H9 (cell line): ENCODE data around the gene GALNT9. TPM values are rescaled to one million over a fixed set of nuclear protein-coding genes. Genes with fewer than 3 reads are reported as not detected.

Source experiments
- DNase-seq: peaks from one replicate; pipeline ENCODE4 v3.0.0-alpha.2; 2017
- H2AFZ ChIP-seq: one replicate; pipeline ENCODE4 v1.6.1; 2013; ENCODE audit warnings: mild to moderate bottlenecking, low read length, control low read depth, moderate library complexity
- H2AK5ac ChIP-seq: 2 replicates; pipeline ENCODE4 v1.6.1; 2013; ENCODE audit warnings: low read length, control low read depth, mixed read lengths; ENCODE audit not compliant: insufficient read length
- H2BK120ac ChIP-seq: one replicate; pipeline ENCODE4 v1.6.1; 2013; ENCODE audit warnings: low read depth, mild to moderate bottlenecking, low read length, control low read depth, inconsistent platforms; ENCODE audit not compliant: poor library complexity, severe bottlenecking
- H2BK12ac ChIP-seq: 2 replicates; pipeline ENCODE4 v1.6.1; 2013; ENCODE audit warnings: low read length, control low read depth, mixed read lengths, low read depth; ENCODE audit not compliant: insufficient read length
- H2BK15ac ChIP-seq: 2 replicates; pipeline ENCODE4 v1.6.1; 2013; ENCODE audit warnings: low read depth, low read length, control low read depth
- H2BK20ac ChIP-seq: one replicate; pipeline ENCODE4 v1.6.1; 2013; ENCODE audit warnings: low read depth, mild to moderate bottlenecking, low read length, control low read depth, inconsistent platforms; ENCODE audit not compliant: poor library complexity, severe bottlenecking
- H2BK5ac ChIP-seq: 2 replicates; pipeline ENCODE4 v1.6.1; 2013; ENCODE audit warnings: low read length, control low read depth, mixed read lengths; ENCODE audit not compliant: insufficient read length
- H3K14ac ChIP-seq: 2 replicates; pipeline ENCODE4 v1.6.1; 2013; ENCODE audit warnings: low read length, control low read depth; ENCODE audit not compliant: insufficient read depth
- H3K18ac ChIP-seq: 2 replicates; pipeline ENCODE4 v1.6.1; 2013; ENCODE audit warnings: low read depth, mild to moderate bottlenecking, mixed read lengths, low read length, control low read depth; ENCODE audit not compliant: insufficient read length
- H3K23ac ChIP-seq: 2 replicates; pipeline ENCODE4 v1.6.1; 2013; ENCODE audit warnings: low read length, control low read depth, mixed read lengths, low read depth; ENCODE audit not compliant: insufficient read length
- H3K23me2 ChIP-seq: 2 replicates; pipeline ENCODE4 v1.6.1; 2013; ENCODE audit warnings: low read depth, mild to moderate bottlenecking, mixed read lengths, low read length, control low read depth; ENCODE audit not compliant: insufficient read length, poor library complexity, severe bottlenecking
- H3K27ac ChIP-seq: 2 replicates; pipeline ENCODE4 v1.5.1; 2013; ENCODE audit warnings: low read length, control low read depth, mixed read lengths, low read depth; ENCODE audit not compliant: insufficient read length
- H3K27me3 ChIP-seq: 2 replicates; pipeline ENCODE4 v1.6.1; 2013; ENCODE audit warnings: low read length, control low read depth, inconsistent platforms; ENCODE audit not compliant: insufficient read depth
- H3K4ac ChIP-seq: 2 replicates; pipeline ENCODE4 v1.6.1; 2013; ENCODE audit warnings: low read depth, mild to moderate bottlenecking, control low read depth, inconsistent platforms, low read length, moderate library complexity
- H3K4me1 ChIP-seq: 2 replicates; pipeline ENCODE4 v1.6.1; 2013; ENCODE audit warnings: low read length, control low read depth, inconsistent platforms; ENCODE audit not compliant: insufficient read depth
- H3K4me2 ChIP-seq: 2 replicates; pipeline ENCODE4 v1.6.1; 2013; ENCODE audit warnings: low read length, control low read depth, mixed read lengths; ENCODE audit not compliant: insufficient read length, insufficient read depth
- H3K56ac ChIP-seq: 2 replicates; pipeline ENCODE4 v1.6.1; 2013; ENCODE audit warnings: low read depth, mild to moderate bottlenecking, mixed read lengths, low read length, control low read depth; ENCODE audit not compliant: insufficient read length
- H3K79me1 ChIP-seq: 2 replicates; pipeline ENCODE4 v1.6.1; 2013; ENCODE audit warnings: low read depth, mild to moderate bottlenecking, moderate library complexity, low read length, control low read depth, inconsistent platforms; ENCODE audit not compliant: insufficient read depth, poor library complexity, severe bottlenecking
- H3K79me2 ChIP-seq: 2 replicates; pipeline ENCODE4 v1.6.1; 2013; ENCODE audit warnings: low read length, control low read depth, inconsistent platforms; ENCODE audit not compliant: insufficient read depth
- H3K9ac ChIP-seq: 2 replicates; pipeline ENCODE4 v1.6.1; 2013; ENCODE audit warnings: low read length, control low read depth, mixed read lengths; ENCODE audit not compliant: insufficient read length; ENCODE audit errors: extremely low read depth
- H3K9me3 ChIP-seq: one replicate; pipeline ENCODE4 v1.6.1; 2013; ENCODE audit warnings: low read depth, low read length, inconsistent platforms; ENCODE audit not compliant: control insufficient read depth
- H3T11ph ChIP-seq: one replicate; pipeline ENCODE4 v1.6.1; 2013; ENCODE audit warnings: mild to moderate bottlenecking, low read length, control low read depth, inconsistent platforms
- H4K20me1 ChIP-seq: one replicate; pipeline ENCODE4 v1.6.1; 2013; ENCODE audit not compliant: control insufficient read depth, insufficient read length, insufficient read depth
- H4K5ac ChIP-seq: 2 replicates; pipeline ENCODE4 v1.6.1; 2013; ENCODE audit warnings: low read depth, mild to moderate bottlenecking, mixed read lengths, low read length, control low read depth; ENCODE audit not compliant: insufficient read length
- H4K8ac ChIP-seq: replicated peaks from 2 replicates; pipeline ENCODE4 v1.6.1; 2013; ENCODE audit warnings: low read length, control low read depth, mixed read lengths, low read depth; ENCODE audit not compliant: insufficient read length
- H4K91ac ChIP-seq: 2 replicates; pipeline ENCODE4 v1.6.1; 2013; ENCODE audit warnings: low read depth, mild to moderate bottlenecking, moderate library complexity, mixed read lengths, low read length, control low read depth; ENCODE audit not compliant: insufficient read length
- H3K27ac Mint-ChIP-seq, 3 experiments: 2 replicates in 2 of 3; 3 replicates in 1 of 3; pipeline ENCODE4 v1.8.0; 2020 to 2021; ENCODE audit warnings: mixed read lengths in 3 of 3, mild to moderate bottlenecking in 1 of 3, moderate library complexity in 1 of 3
- H3K27me3 Mint-ChIP-seq: 2 replicates; pipeline ENCODE4 v1.8.0; 2021; ENCODE audit warnings: low read depth, mild to moderate bottlenecking, moderate library complexity, mixed read lengths
- H3K36me3 Mint-ChIP-seq, 3 experiments: 2 replicates in 2 of 3; 3 replicates in 1 of 3; pipeline ENCODE4 v1.8.0; 2020 to 2021; ENCODE audit warnings: low read depth in 3 of 3, mixed read lengths in 3 of 3; ENCODE audit not compliant: insufficient read depth in 1 of 3
- H3K4me1 Mint-ChIP-seq, 2 experiments: 2 replicates each; pipeline ENCODE4 v1.8.0; 2020; ENCODE audit warnings: mixed read lengths in 2 of 2
- H3K4me3 Mint-ChIP-seq, 2 experiments: 2 replicates in 1 of 2; 3 replicates in 1 of 2; pipeline ENCODE4 v1.8.0; 2020 to 2021; ENCODE audit warnings: mild to moderate bottlenecking in 2 of 2, mixed read lengths in 2 of 2, moderate library complexity in 1 of 2
- H3K9me3 Mint-ChIP-seq, 2 experiments: 2 replicates in 1 of 2; 3 replicates in 1 of 2; pipeline ENCODE4 v1.8.0; 2020; ENCODE audit warnings: mild to moderate bottlenecking in 2 of 2, mixed read lengths in 2 of 2, moderate library complexity in 1 of 2
- WGBS: extraction: QIAGEN DNeasy Blood & Tissue Kit; methylation state at CpG from one replicate; pipeline ENCODE4 v1.1.7; 2013; ENCODE audit warnings: missing lambda C conversion rate, low lambda C conversion rate, mixed read lengths; ENCODE audit not compliant: insufficient read length; ENCODE audit errors: extremely low coverage; 5-methylcytosine and 5-hydroxymethylcytosine counted together
- total RNA-seq: library from RNA; stranded (reverse); gene quantifications from 2 replicates; pipeline ENCODE4 v1.2.1, GENCODE V29; 2021
- TF ChIP-seq, protein P1 (sequence below): fragments of 200-600 bp; sonication (generic); conservative IDR thresholded peaks from 3 replicates; pipeline ENCODE4 v1.8.0; 2021; ENCODE audit warnings: antibody characterized with exemption, mild to moderate bottlenecking

GALNT9 gene
- total RNA-seq, 1 experiment from 2014 or later: 0.35 TPM

DNA sequence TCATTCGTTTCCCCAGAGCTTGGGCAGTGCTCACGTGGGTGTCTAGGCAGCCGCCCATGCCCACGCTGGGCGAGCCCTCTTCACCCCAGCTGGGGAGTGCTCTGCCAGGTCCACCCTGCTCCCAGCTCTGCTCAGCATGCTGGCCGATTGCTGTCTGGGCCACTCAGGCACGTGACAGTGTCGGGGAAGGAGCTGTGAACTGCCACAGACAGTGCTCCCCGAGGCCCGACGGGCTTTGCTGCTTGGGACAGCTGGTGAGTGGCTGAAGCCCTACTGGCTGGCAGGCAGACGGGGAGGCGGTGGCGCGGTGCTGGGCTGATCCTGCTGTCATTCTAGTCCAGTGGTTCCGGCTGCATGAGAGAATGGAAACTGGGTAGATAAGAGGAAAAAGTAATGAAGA, 169.4 kb downstream of the GALNT9 start:
- Histone ChIP-seq H3K23ac (no peak overlapping the region), H3K56ac (no peak overlapping the region), H3K27me3 (no peaks in the 10 kb centered on the region; the same call in 1 of the 2 replicates), H4K20me1 (no peaks in the 10 kb centered on the region), H3K4me2 (no peak overlapping the region), H4K5ac (no peak overlapping the region), H2AFZ (no peak overlapping the region), H3K9ac (no peak overlapping the region), H3K14ac (no peak overlapping the region), H2BK15ac (no peak overlapping the region), H3K79me2 (no peaks in the 10 kb centered on the region), H2BK120ac (no peak overlapping the region), H3K27ac (no peak overlapping the region), H4K8ac (no peak overlapping the region), H3K4me1 (no peaks in the 10 kb centered on the region), H2BK12ac (no peak overlapping the region), H3K79me1 (no peaks in the 10 kb centered on the region), H2BK5ac (no peak overlapping the region), H2AK5ac (no peak overlapping the region), H3K9me3 (peaks cover 18% of the 10 kb centered on the region), H3K4ac (no peak overlapping the region), H3K23me2 (no peaks in the 10 kb centered on the region), H3K18ac (no peak overlapping the region), H2BK20ac (no peak overlapping the region), H3T11ph (no peak overlapping the region), H4K91ac (no peak overlapping the region)
- WGBS: no CpG with 5 or more reads among the region's 16 CpGs
- Mint-ChIP-seq H3K27me3 (peaks cover 33% of the 10 kb centered on the region), H3K9me3 (no peaks in the 10 kb centered on the region; a peak in 1 of 5 replicates), H3K4me1 (0 out of 4 replicates have a peak, but pooled peaks cover 0 to 2% of the 10 kb centered on the region in 2 experiments), H3K27ac (no peak overlapping the region), H3K36me3 (no peaks in the 10 kb centered on the region), H3K4me3 (no peak overlapping the region)
- DNase-seq: no peak
- TF ChIP-seq, protein P1, sequence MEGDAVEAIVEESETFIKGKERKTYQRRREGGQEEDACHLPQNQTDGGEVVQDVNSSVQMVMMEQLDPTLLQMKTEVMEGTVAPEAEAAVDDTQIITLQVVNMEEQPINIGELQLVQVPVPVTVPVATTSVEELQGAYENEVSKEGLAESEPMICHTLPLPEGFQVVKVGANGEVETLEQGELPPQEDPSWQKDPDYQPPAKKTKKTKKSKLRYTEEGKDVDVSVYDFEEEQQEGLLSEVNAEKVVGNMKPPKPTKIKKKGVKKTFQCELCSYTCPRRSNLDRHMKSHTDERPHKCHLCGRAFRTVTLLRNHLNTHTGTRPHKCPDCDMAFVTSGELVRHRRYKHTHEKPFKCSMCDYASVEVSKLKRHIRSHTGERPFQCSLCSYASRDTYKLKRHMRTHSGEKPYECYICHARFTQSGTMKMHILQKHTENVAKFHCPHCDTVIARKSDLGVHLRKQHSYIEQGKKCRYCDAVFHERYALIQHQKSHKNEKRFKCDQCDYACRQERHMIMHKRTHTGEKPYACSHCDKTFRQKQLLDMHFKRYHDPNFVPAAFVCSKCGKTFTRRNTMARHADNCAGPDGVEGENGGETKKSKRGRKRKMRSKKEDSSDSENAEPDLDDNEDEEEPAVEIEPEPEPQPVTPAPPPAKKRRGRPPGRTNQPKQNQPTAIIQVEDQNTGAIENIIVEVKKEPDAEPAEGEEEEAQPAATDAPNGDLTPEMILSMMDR: no peak
